Measurements from ENCODE around the gene TUBGCP2. TPM values are rescaled to one million over a fixed set of nuclear protein-coding genes. Genes with fewer than 3 reads are reported as not detected.

TUBGCP2 gene
- total RNA-seq, 1 donor from 2014 or later, result 55.4 TPM

- H3K4me2 ChIP-seq, result peak overlapping the region; percentile 85
- TF ChIP-seq CTCF (IDR thresholded peaks at IDR 0.05) (peak; percentile 19), EZH2 (IDR thresholded peaks at IDR 0.05) (no peak)
- H3K36me3 ChIP-seq, result no peaks in the 10 kb centered on the region
- Mint-ChIP-seq H3K4me3 (no peak overlapping the region), H3K36me3 (no peaks in the 10 kb centered on the region), H3K27me3 (ENCODE audit: insufficient read depth, low read depth) (peaks cover 7% of the 10 kb centered on the region), H3K27ac (no peak overlapping the region), H3K9me3 (no peaks in the 10 kb centered on the region), H3K4me1 (peaks cover 2% of the 10 kb centered on the region)
- no peak overlapping the region for H3K4me3 ChIP-seq
- peaks cover 22% of the 10 kb centered on the region for H3K4me1 ChIP-seq
- no peak for DNase-seq (ENCODE audit: low spot score)
- H4K20me1 ChIP-seq (ENCODE audit: low read depth), result peaks cover 8% of the 10 kb centered on the region
- no peak overlapping the region for H3K27ac ChIP-seq
- H3K9me3 ChIP-seq (ENCODE audit: low read depth), result no peaks in the 10 kb centered on the region
- no peak overlapping the region for H2AFZ ChIP-seq (replicated peaks)
- H3K79me2 ChIP-seq (ENCODE audit: low read depth), result no peaks in the 10 kb centered on the region
- peaks cover 22% of the 10 kb centered on the region for H3K27me3 ChIP-seq
- H3F3A ChIP-seq (ENCODE audit: low read depth), result peaks cover 15% of the 10 kb centered on the region
- no peak overlapping the region for H3K9ac ChIP-seq
Observed at GRCh38 chr10:133275684-133276092, 33.0 kb downstream of the TUBGCP2 start.

- H3K36me3 Mint-ChIP-seq, result no peaks in the 10 kb centered on the region
- TF ChIP-seq EZH2phosphoT487 (IDR thresholded peaks at IDR 0.05) (no peak), CTCF (IDR thresholded peaks at IDR 0.05) (no peak), EZH2 (IDR thresholded peaks at IDR 0.05) (no peak)
- no peak overlapping the region for H3K4me3 Mint-ChIP-seq
- H3K9me3 Mint-ChIP-seq, result no peaks in the 10 kb centered on the region
- peaks cover 7% of the 10 kb centered on the region for H3K27me3 Mint-ChIP-seq (ENCODE audit: insufficient read depth, low read depth)
- no peaks in the 10 kb centered on the region for H3K9me3 ChIP-seq (ENCODE audit: low read depth)
- H3K27ac Mint-ChIP-seq, result no peak overlapping the region
- H4K20me1 ChIP-seq (ENCODE audit: low read depth), result peaks cover 8% of the 10 kb centered on the region
- H3K4me2 ChIP-seq, result peak overlapping the region; percentile 85
- no peaks in the 10 kb centered on the region for H3K36me3 ChIP-seq
- DNase-seq (ENCODE audit: low spot score), result no peak
- H3K4me1 Mint-ChIP-seq, result peaks cover 2% of the 10 kb centered on the region
- H3K27me3 ChIP-seq, result peaks cover 22% of the 10 kb centered on the region
- H2AFZ ChIP-seq (replicated peaks), result no peak overlapping the region
- H3K79me2 ChIP-seq (ENCODE audit: low read depth), result no peaks in the 10 kb centered on the region
- H3K4me3 ChIP-seq, result no peak overlapping the region
- no peak overlapping the region for H3K27ac ChIP-seq
- no peak overlapping the region for H3K9ac ChIP-seq
- H3F3A ChIP-seq (ENCODE audit: low read depth), result peaks cover 15% of the 10 kb centered on the region
- H3K4me1 ChIP-seq, result peaks cover 22% of the 10 kb centered on the region
Observed at GRCh38 chr10:133274751-133275683, 33.7 kb downstream of the TUBGCP2 start.

GRCh38 chr10:133273534-133274143 is 35.0 kb downstream of the TUBGCP2 start:
- Histone ChIP-seq H2AFZ (replicated peaks) (no peak overlapping the region), H3K4me1 (peaks cover 22% of the 10 kb centered on the region), H3K9me3 (ENCODE audit: low read depth) (no peaks in the 10 kb centered on the region), H3F3A (ENCODE audit: low read depth) (peaks cover 13% of the 10 kb centered on the region), H3K4me3 (no peak overlapping the region), H3K27me3 (peaks cover 22% of the 10 kb centered on the region), H3K27ac (no peak overlapping the region), H3K9ac (no peak overlapping the region), H3K79me2 (ENCODE audit: low read depth) (no peaks in the 10 kb centered on the region), H3K4me2 (no peak overlapping the region), H4K20me1 (ENCODE audit: low read depth) (peaks cover 8% of the 10 kb centered on the region), H3K36me3 (no peaks in the 10 kb centered on the region)
- Mint-ChIP-seq H3K27ac (no peak overlapping the region), H3K36me3 (no peaks in the 10 kb centered on the region), H3K27me3 (ENCODE audit: insufficient read depth, low read depth) (peaks cover 4% of the 10 kb centered on the region), H3K4me3 (no peak overlapping the region), H3K9me3 (no peaks in the 10 kb centered on the region), H3K4me1 (peaks cover 2% of the 10 kb centered on the region)
- TF ChIP-seq CTCF (IDR thresholded peaks at IDR 0.05), result no peak
- TF ChIP-seq EZH2phosphoT487 (IDR thresholded peaks at IDR 0.05), result no peak
- TF ChIP-seq EZH2 (IDR thresholded peaks at IDR 0.05), result no peak
- DNase-seq (ENCODE audit: low spot score), result no peak

Data from neural progenitor cell (in vitro differentiated cells).